GM12878 (cell line): ENCODE measurements around the gene RETREG3. TPM values are rescaled to one million over a fixed set of nuclear protein-coding genes. Genes with fewer than 3 reads are reported as not detected.

ENCODE experiments used
- BHLHE40 ChIP-seq, 2 experiments: fragments of 450-650 bp in 1 of 2; IDR thresholded peaks; 2 replicates each; pipeline ENCODE4 v1.6.1; 2011 to 2017; ENCODE audit warnings: low read depth in 2 of 2, borderline replicate concordance in 1 of 2, improper control_type of control experiment in 1 of 2, low read length in 1 of 2, mild to moderate bottlenecking in 1 of 2
- BRCA1 ChIP-seq: IDR thresholded peaks from 2 replicates; pipeline ENCODE4 v1.6.1; 2011; ENCODE audit warnings: low read depth, low read length, improper control_type of control experiment
- CEBPB ChIP-seq, 2 experiments: fragments of 150-350 bp in 1 of 2; IDR thresholded peaks; 2 replicates each; pipeline ENCODE4 v1.6.1; 2012 to 2014; ENCODE audit warnings: low read depth in 2 of 2, low read length in 2 of 2, borderline replicate concordance in 1 of 2, inconsistent platforms in 1 of 2
- CHD2 ChIP-seq: IDR thresholded peaks from 2 replicates; pipeline ENCODE4 v1.6.1; 2011; ENCODE audit warnings: low read depth, low read length, improper control_type of control experiment, borderline replicate concordance
- CREB1 ChIP-seq: IDR thresholded peaks from 2 replicates; pipeline ENCODE4 v1.6.1; 2012; ENCODE audit warnings: low read depth, mild to moderate bottlenecking, inconsistent platforms
- E2F8 ChIP-seq: fragments of 450-650 bp; IDR thresholded peaks from 2 replicates; pipeline ENCODE4 v1.6.1; 2018; ENCODE audit warnings: mild to moderate bottlenecking, low read depth, moderate library complexity; ENCODE audit not compliant: partially characterized antibody
- GATAD2B ChIP-seq: fragments of 450-650 bp; conservative IDR thresholded peaks from 2 replicates; pipeline ENCODE4 v1.6.1; 2017; ENCODE audit warnings: low read depth, mild to moderate bottlenecking, moderate library complexity
- HCFC1 ChIP-seq: fragments of 150-350 bp; IDR thresholded peaks from 2 replicates; pipeline ENCODE4 v1.6.1; 2014; ENCODE audit warnings: low read length
- IRF3 ChIP-seq: fragments of 450-650 bp; IDR thresholded peaks from 2 replicates; pipeline ENCODE4 v1.6.1; 2014; ENCODE audit warnings: mild to moderate bottlenecking
- KDM1A ChIP-seq: fragments of 200-600 bp; sonication (generic); IDR thresholded peaks from 2 replicates; pipeline ENCODE4 v1.6.1; 2016; ENCODE audit warnings: borderline replicate concordance
- NR2C1 ChIP-seq: fragments of 450-650 bp; IDR thresholded peaks from 2 replicates; pipeline ENCODE4 v1.6.1; 2017; ENCODE audit warnings: antibody characterized with exemption, mild to moderate bottlenecking, moderate library complexity
- PAX8 ChIP-seq: fragments of 450-650 bp; IDR thresholded peaks from 2 replicates; pipeline ENCODE4 v1.6.1; 2017; ENCODE audit warnings: mild to moderate bottlenecking, moderate library complexity
- POLR2AphosphoS2 ChIP-seq: IDR thresholded peaks from 2 replicates; pipeline ENCODE4 v1.6.1; 2011; ENCODE audit warnings: low read depth, mild to moderate bottlenecking, low read length, improper control_type of control experiment, moderate library complexity
- POU2F2 ChIP-seq: IDR thresholded peaks from 3 replicates; pipeline ENCODE4 v1.6.1; 2011; ENCODE audit warnings: low read depth, mild to moderate bottlenecking, low read length, borderline replicate concordance
- RBBP5 ChIP-seq: fragments of 200-600 bp; sonication (generic); conservative IDR thresholded peaks from 2 replicates; pipeline ENCODE4 v1.6.1; 2016
- RELA ChIP-seq: fragments of 450-650 bp; IDR thresholded peaks from 2 replicates; pipeline ENCODE4 v1.8.0; 2014; ENCODE audit warnings: borderline replicate concordance; ENCODE audit not compliant: partially characterized antibody
- SMARCA5 ChIP-seq: fragments of 450-650 bp; IDR thresholded peaks from 2 replicates; pipeline ENCODE4 v1.6.1; 2017; ENCODE audit warnings: mild to moderate bottlenecking
- SP1 ChIP-seq: IDR thresholded peaks from one replicate; pipeline ENCODE4 v1.6.1; 2011; ENCODE audit warnings: low read depth, low read length
- STAT3 ChIP-seq: IDR thresholded peaks from 2 replicates; pipeline ENCODE4 v1.6.1; 2011; ENCODE audit warnings: low read depth, low read length, improper control_type of control experiment
- ZNF24 ChIP-seq: fragments of 450-650 bp; IDR thresholded peaks from 2 replicates; pipeline ENCODE4 v1.6.1; 2017; ENCODE audit warnings: antibody characterized with exemption, mild to moderate bottlenecking
- ZNF274 ChIP-seq: IDR thresholded peaks from one replicate; pipeline ENCODE4 v1.8.0; 2011; ENCODE audit not compliant: insufficient read length, insufficient read depth
- ZZZ3 ChIP-seq: IDR thresholded peaks from 2 replicates; pipeline ENCODE4 v1.6.1; 2011; ENCODE audit warnings: low read depth; ENCODE audit not compliant: control insufficient read depth, insufficient read length
- polyA plus RNA-seq, 11 experiments: library from polyadenylated mRNA; depleted of rRNA in 4 of 11; unstranded in 6 of 11; stranded (reverse) in 5 of 11; fragments of >200 nt; fragmentation: Nextera tagmentation in 4 of 11; fragmentation: Illumina TruSeq in 1 of 11; extraction: Ambion mirVana in 4 of 11; extraction: Trizol in 1 of 11; gene quantifications; 1 replicate in 1 of 11; 2 replicates in 10 of 11; pipeline versions ENCODE4 v1.2.1 to v1.2.3, GENCODE V29; 2011 to 2016; ENCODE audit warnings: inconsistent platforms in 2 of 11, missing spikeins in 2 of 11, low read depth in 1 of 11
- total RNA-seq, 4 experiments: library from RNA; depleted of rRNA in 3 of 4; stranded (reverse); fragments of >200 nt in 3 of 4; fragmentation: Illumina TruSeq in 1 of 4; extraction: Trizol in 1 of 4; gene quantifications; 2 replicates each; pipeline versions ENCODE4 v1.2.1 to v1.2.3, GENCODE V29; 2013 to 2021
- TF ChIP-seq, protein P1 (sequence below): IDR thresholded peaks from 2 replicates; pipeline ENCODE4 v1.6.1; 2011; ENCODE audit warnings: mild to moderate bottlenecking, low read depth, low read length, moderate library complexity; ENCODE audit not compliant: insufficient replicate concordance
- TF ChIP-seq, protein P2 (sequence below): fragments of 450-650 bp; formaldehyde crosslinking; IDR thresholded peaks from 2 replicates; pipeline ENCODE4 v1.4.0; 2022; ENCODE audit warnings: mild to moderate bottlenecking, moderate library complexity

Gene RETREG3
- total and polyA plus RNA-seq, 10 of the 15 experiments (the other 5 are each of a cell fraction or from before 2014, with no cell fraction given): 7.0 to 50.6 (median 27.3) TPM

DNA sequence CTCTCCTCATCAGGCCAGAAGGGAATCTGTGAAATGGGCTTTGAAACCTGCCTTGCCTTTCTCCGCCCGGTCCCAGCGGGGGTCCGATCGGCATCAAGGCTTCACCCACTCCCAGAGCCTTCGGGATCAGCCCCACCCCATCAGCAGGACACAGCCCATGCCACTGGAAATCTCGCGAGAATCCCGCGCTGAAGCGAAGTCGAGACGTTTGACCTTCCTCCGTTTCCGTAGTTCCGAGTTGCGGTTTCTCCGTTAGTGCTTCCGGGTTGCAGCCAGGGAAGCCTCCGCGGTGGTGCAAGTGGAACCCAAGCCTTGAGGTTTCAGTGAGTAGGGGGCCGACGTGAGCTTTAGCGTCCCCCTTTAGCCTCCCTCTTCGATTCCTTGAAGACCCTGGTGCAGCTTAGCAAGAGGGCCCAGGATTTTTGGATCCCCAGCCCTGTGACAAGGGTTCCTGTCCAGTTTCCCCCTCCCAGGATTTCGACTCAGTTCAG lies 47.2 kb downstream of the RETREG3 start, which contains the start of gene COASY (continued):
- peak; percentile 78 for TF ChIP-seq E2F8
- no peak; the same call in 1 of the 2 replicates for TF ChIP-seq SMARCA5
- TF ChIP-seq STAT3: no peak
- no peak for TF ChIP-seq PAX8
- TF ChIP-seq ZNF24: no peak
- no peak for TF ChIP-seq RBBP5
- peak; percentile 100 for TF ChIP-seq CHD2
- TF ChIP-seq HCFC1: peak; percentile 81
- TF ChIP-seq, protein P1, sequence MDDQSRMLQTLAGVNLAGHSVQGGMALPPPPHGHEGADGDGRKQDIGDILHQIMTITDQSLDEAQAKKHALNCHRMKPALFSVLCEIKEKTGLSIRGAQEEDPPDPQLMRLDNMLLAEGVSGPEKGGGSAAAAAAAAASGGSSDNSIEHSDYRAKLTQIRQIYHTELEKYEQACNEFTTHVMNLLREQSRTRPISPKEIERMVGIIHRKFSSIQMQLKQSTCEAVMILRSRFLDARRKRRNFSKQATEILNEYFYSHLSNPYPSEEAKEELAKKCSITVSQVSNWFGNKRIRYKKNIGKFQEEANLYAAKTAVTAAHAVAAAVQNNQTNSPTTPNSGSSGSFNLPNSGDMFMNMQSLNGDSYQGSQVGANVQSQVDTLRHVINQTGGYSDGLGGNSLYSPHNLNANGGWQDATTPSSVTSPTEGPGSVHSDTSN: no peak
- no peak for TF ChIP-seq CEBPB (IDR thresholded peaks at IDR 0.05; ENCODE audit: borderline replicate concordance in 1 of 2, low read depth in 2 of 2, low read length in 2 of 2)
- TF ChIP-seq RELA: peak; percentile 21
- peak; percentile 66; the same call in 1 of the 3 replicates for TF ChIP-seq POU2F2
- peak; percentile 85 for TF ChIP-seq POLR2AphosphoS2
- TF ChIP-seq SP1: peak; percentile 74
- TF ChIP-seq BHLHE40 (IDR thresholded peaks at IDR 0.05; ENCODE audit: borderline replicate concordance in 1 of 2, low read depth in 2 of 2, low read length in 1 of 2): peak; percentile 15 to 51; a peak in 1 of 4 replicates
- TF ChIP-seq KDM1A: no peak
- TF ChIP-seq GATAD2B: peak; percentile 51; the same call in 1 of the 2 replicates
- TF ChIP-seq ZNF274: no peak
- peak; percentile 98 for TF ChIP-seq NR2C1
- TF ChIP-seq IRF3: no peak
- peak; percentile 69 for TF ChIP-seq CREB1
- TF ChIP-seq ZZZ3: no peak
- TF ChIP-seq BRCA1: peak; percentile 95
- TF ChIP-seq, protein P2, sequence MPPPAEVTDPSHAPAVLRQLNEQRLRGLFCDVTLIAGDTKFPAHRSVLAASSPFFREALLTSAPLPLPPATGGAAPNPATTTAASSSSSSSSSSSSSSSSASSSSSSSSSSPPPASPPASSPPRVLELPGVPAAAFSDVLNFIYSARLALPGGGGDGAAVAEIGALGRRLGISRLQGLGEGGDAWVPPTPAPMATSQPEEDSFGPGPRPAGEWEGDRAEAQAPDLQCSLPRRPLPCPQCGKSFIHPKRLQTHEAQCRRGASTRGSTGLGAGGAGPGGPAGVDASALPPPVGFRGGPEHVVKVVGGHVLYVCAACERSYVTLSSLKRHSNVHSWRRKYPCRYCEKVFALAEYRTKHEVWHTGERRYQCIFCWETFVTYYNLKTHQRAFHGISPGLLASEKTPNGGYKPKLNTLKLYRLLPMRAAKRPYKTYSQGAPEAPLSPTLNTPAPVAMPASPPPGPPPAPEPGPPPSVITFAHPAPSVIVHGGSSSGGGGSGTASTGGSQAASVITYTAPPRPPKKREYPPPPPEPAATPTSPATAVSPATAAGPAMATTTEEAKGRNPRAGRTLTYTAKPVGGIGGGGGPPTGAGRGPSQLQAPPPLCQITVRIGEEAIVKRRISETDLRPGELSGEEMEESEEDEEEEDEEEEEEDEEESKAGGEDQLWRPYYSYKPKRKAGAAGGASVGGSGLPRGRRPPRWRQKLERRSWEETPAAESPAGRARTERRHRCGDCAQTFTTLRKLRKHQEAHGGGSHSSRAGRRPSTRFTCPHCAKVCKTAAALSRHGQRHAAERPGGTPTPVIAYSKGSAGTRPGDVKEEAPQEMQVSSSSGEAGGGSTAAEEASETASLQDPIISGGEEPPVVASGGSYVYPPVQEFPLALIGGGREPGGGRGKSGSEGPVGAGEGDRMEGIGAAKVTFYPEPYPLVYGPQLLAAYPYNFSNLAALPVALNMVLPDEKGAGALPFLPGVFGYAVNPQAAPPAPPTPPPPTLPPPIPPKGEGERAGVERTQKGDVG: no peak
